Measurements from ENCODE around the gene SRL. TPM values are rescaled to one million over a fixed set of nuclear protein-coding genes. Genes with fewer than 3 reads are reported as not detected.

Gene SRL
- total RNA-seq, 4 donors from 2014 or later, result 184 to 519 (median 364) TPM

GRCh38 chr16:4263504-4264436, 21.9 kb upstream of the SRL start:
- DNase-seq (peak in 1 of 2 donors; percentile 56), ATAC-seq (peak; percentile 56 to 67)
- no peak for TF ChIP-seq POLR2A (IDR thresholded peaks at IDR 0.05)
- intact Hi-C loops (cut with DNase I; ENCODE audit: low total_unique reads) (no loop called here), in situ Hi-C loops (cut with MboI; ENCODE audit: low sequenced_read_pairs in 4 of 4) (loop anchor here in 1 of 4 donors (25.0 kb wide), 1 partner anchor 151 kb away; the partner anchor contains the start of gene ADCY9)
- Histone ChIP-seq H3K4me3 (no peak overlapping the region), H3K27me3 (no peaks in the 10 kb centered on the region), H3K36me3 (peaks cover 0 to 16% of the 10 kb centered on the region in 2 donors), H3K27ac (no peak overlapping the region), H3K4me1 (peaks cover 0 to 15% of the 10 kb centered on the region in 2 donors), H3K9me3 (no peaks in the 10 kb centered on the region)

GRCh38 chr16:4262303-4262835, 20.5 kb upstream of the SRL start:
- intact Hi-C loops (cut with DNase I; ENCODE audit: low total_unique reads), result no loop called here
- DNase-seq (no peak), ATAC-seq (no peak)
- H3K4me1 ChIP-seq, result peaks cover 0 to 15% of the 10 kb centered on the region in 2 donors
- H3K9me3 ChIP-seq, result no peaks in the 10 kb centered on the region
- in situ Hi-C loops (cut with MboI; ENCODE audit: low sequenced_read_pairs in 4 of 4), result loop anchor here in 1 of 4 donors (25.0 kb wide), 1 partner anchor 150 kb away; the partner anchor contains the start of gene ADCY9
- H3K27ac ChIP-seq, result no peak overlapping the region
- no peak overlapping the region for H3K4me3 ChIP-seq
- peaks cover 0 to 16% of the 10 kb centered on the region in 2 donors for H3K36me3 ChIP-seq
- TF ChIP-seq CTCF (IDR thresholded peaks at IDR 0.05 in 4 of 5, conservative IDR thresholded peaks at IDR 0.05 in 1 of 5), result no peak
- TF ChIP-seq POLR2A (IDR thresholded peaks at IDR 0.05), result no peak
- H3K27me3 ChIP-seq, result no peaks in the 10 kb centered on the region

- in situ Hi-C loops (cut with MboI; ENCODE audit: low sequenced_read_pairs in 4 of 4), result loop anchor here in 1 of 4 donors (25.0 kb wide), 1 partner anchor 149 kb away; the partner anchor contains the start of gene ADCY9
- intact Hi-C loops (cut with DNase I; ENCODE audit: low total_unique reads), result no loop called here
- peaks cover 0 to 16% of the 10 kb centered on the region in 2 donors for H3K36me3 ChIP-seq
These were observed 19.8 kb upstream of the SRL start for GRCh38 chr16:4261557-4262172.

GRCh38 chr16:4260360-4260759, 18.5 kb upstream of the SRL start:
- peaks cover 0 to 16% of the 10 kb centered on the region in 2 donors for H3K36me3 ChIP-seq
- H3K9me3 ChIP-seq, result no peaks in the 10 kb centered on the region
- DNase-seq (no peak), ATAC-seq (no peak)
- no peak overlapping the region for H3K4me3 ChIP-seq
- no peak for TF ChIP-seq POLR2A (IDR thresholded peaks at IDR 0.05)
- no peak for TF ChIP-seq CTCF (IDR thresholded peaks at IDR 0.05 in 4 of 5, conservative IDR thresholded peaks at IDR 0.05 in 1 of 5)
- H3K27me3 ChIP-seq, result no peaks in the 10 kb centered on the region
- no peak overlapping the region for H3K27ac ChIP-seq
- intact Hi-C loops (cut with DNase I; ENCODE audit: low total_unique reads), result no loop called here
- in situ Hi-C loops (cut with MboI; ENCODE audit: low sequenced_read_pairs in 4 of 4), result loop anchor here in 1 of 4 donors (25.0 kb wide), 1 partner anchor 148 kb away; the partner anchor contains the start of gene ADCY9
- H3K4me1 ChIP-seq, result peaks cover 0 to 15% of the 10 kb centered on the region in 2 donors

More at GRCh38 chr16:4261557-4262172, 19.8 kb upstream of the SRL start:
- no peaks in the 10 kb centered on the region for H3K9me3 ChIP-seq
- DNase-seq (no peak), ATAC-seq (no peak)
- H3K4me1 ChIP-seq, result peaks cover 0 to 15% of the 10 kb centered on the region in 2 donors
- no peak overlapping the region for H3K27ac ChIP-seq
- H3K27me3 ChIP-seq, result no peaks in the 10 kb centered on the region
- H3K4me3 ChIP-seq, result no peak overlapping the region
- peak; percentile 17 to 81 (median 64) for TF ChIP-seq CTCF (IDR thresholded peaks at IDR 0.05 in 4 of 5, conservative IDR thresholded peaks at IDR 0.05 in 1 of 5)
- TF ChIP-seq POLR2A (IDR thresholded peaks at IDR 0.05), result no peak
